Stimulated activated CD8-positive, alpha-beta memory T cell treated with anti-CD3 and anti-CD28 coated beads, Interleukin-7, amount 100 ng/mL, for 24 hours (primary cell): ENCODE data around the gene RALA.
"Not testable (repeated sequence)": the region's sequence is repeated elsewhere in the genome, so short reads cannot be mapped to it uniquely, and the experiment has no call there.

ENCODE experiments used
- DNase-seq: peaks from one replicate; pipeline ENCODE4 v3.0.0-alpha.2; 2020; ENCODE audit warnings: low read depth

RALA gene

DNA sequence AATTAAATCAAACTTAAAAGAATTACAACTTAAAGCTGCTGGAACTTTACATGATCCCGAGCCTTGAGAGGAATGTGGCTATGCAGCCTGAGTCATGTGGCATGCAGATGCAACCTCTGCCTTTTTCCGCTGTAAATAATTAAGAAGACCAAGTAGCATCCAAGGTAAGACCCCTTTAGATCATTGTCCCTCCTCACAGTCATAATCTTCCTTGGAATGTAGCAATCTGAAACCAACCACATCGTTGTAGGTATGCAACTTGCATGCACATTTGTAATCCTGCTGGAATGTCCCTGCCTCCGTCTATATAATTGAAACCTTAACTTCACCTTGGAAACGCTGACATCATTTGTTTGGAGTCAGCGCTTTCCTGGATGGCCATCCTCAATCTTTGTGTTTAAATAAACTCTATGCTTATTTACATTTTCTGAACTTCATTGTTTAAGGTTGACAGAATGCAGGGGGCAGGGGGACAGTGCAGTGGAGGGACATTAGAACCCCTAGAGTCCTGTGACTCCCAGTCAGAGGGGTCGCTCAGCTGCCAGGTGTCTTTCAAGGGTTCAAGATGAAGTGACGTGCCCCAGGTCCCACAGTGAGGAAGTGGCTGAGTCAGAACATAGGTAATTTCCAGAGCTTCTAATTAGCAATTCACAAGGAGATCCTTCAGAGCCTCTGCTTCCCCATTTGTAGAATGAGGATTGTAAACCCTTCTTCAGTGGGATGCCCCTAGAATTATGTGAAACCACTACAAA lies 110.7 kb downstream of the RALA start:
- DNase-seq, result no peak

DNA sequence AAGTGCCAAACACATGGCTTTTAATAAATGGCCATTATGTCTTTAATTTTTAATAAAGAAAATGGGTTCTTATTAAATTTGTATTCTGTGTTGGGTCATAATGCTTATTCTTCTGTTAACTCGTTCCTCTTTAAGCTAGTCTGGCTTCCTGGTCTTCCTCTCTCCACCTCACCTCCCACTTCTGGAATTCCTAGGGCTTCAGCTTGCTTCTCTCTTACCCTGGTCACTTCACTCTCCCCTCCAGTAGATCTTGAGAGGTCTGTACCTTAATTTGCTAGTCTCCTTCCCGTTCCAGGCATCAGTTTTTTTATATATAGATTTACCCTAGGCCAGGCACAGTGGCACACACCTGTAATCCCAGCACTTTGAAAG lies 111.2 kb downstream of the RALA start:
- no peak for DNase-seq

DNA sequence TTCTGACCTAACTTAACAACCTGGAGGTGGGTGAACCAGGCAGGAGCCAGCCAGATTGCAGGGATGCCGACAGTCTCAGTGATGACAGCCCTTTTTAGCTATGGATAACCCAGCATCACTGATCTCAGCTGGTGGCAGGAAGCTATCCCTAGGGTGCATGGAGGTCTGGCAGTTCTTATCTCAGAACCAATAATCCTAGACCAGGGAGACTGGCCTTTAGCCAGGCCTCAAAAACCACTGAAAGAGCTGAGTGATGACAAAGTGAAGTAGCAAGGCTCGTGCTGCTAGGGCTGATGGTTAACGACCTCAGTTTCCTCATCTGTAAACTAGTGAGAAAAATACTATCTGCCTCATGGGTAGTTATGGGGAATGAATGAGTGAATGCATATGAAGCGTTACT lies 112.5 kb downstream of the RALA start:
- no peak for DNase-seq

DNA sequence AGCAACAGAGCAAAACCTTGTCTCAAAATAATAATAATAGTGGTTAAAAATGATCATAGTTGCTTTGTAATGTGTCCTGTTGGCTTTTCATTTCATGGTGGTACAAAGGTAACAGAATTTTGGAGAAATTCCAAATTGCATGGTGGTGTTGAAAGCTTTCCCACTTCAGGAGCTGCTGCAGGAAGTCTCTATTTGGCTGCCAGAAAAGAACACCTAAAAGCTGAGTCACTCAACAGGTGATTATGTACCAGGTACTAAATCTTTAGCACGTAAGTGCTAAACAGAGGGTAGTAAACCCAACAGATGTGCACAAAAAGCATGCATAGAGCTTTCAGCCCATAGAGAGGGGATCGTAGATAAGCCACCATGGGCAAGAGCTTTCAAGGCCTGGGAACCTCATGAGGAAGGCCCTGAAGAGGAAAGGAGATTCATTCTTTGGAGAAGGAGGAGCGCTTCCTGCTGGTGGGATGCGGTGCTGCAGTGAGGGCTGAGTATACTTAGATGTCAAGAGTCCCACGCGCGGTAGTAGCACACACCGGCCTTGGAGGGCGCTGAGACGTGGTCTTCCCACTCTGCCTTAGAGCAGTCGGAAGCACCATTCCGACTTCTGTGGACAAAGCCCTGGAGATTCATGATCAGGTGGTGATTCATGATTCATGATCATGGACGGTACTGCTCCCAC lies 118.7 kb downstream of the RALA start:
- peak; percentile 12 for DNase-seq

DNA sequence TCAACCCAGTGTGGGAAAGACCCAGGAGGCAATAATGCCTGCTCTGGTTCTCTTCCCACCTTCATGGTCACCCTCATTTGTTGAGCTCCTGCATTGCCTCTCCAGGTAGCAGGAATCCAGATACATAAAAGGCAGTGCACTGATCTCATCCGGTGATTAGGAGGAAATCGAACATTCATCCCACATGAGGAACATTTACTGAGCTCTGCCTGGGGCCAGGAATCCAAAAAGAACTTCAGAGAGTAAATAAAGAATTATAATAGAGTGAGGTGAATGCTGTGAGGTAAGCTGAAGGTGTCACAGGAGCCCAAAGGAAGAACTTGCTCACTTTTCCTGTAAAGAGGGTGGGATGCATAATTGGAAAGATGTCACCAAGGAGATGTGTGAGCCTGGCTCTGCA lies 121.2 kb downstream of the RALA start:
- no peak for DNase-seq

DNA sequence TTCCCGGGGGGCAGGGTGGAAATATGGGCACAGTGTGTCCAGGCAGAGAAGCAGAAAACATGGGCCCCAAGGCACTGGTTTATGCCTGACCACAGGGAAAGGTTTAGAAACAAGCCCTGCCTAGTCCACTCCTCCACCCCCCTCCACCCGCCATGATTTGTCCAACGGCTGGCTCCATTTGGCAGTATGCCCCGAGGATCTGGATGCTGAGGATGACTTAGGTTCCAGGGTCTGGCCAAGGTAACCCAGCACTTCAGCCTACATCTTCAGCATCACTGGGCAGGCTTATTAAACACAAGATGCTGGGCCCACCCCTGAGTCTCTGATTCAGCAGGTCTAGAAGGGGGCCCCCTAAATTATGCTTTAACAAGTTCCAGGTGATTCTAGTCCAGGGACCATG lies 121.9 kb downstream of the RALA start:
- DNase-seq, result no peak

DNA sequence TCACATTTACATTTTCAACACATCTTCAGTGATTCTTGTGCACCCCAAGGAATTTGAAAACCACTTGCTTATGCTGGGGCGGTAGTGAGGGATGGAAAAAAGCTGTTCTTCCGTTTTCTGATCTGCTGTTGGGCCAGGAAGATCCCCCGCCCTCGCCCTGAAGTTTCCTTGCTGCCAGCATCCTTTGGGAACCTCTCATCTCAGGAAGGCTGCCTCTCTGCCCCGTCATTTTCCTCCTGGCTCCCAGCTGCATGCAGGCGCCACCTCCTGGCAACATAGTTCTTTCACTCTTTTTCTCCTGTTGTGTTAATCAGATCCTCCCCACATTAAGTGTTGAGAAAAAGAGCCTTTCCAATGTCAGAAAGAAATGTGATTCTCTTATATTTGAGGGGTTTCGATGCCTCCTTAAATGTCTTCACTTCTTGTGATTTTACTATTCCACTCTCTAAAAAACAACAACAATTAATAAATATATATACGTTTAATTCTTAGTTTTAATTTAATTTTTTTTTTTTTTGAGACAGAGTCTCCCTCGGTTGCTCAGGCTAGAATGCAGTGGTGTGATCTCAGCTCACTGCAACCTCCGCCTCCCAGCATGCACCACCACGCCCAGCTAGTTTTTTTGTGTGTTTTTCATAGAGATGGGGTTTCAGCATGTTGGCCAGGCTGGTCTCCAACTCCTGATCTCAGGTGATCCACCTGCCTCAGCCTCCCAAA lies 122.9 kb downstream of the RALA start:
- DNase-seq, result peak; percentile 29

DNA sequence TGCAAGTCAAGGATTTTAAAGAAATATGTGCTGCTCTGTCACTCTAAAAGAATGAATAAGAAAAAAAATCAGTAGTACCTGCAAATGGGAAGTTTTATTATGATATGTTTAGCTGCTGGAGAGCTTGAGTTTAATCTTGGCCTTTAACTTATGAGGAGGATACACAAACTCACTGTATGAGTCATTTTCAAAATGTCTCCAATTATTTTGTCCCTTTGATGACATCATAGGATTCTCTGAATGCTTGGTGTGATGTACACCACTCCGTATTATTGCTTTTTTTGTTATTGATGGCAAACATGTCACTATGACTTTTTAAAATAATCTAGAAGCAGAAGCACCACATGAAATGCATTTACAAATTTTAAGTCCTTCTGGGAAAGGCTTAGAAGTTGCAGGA lies 125.8 kb downstream of the RALA start:
- DNase-seq, result no peak

DNA sequence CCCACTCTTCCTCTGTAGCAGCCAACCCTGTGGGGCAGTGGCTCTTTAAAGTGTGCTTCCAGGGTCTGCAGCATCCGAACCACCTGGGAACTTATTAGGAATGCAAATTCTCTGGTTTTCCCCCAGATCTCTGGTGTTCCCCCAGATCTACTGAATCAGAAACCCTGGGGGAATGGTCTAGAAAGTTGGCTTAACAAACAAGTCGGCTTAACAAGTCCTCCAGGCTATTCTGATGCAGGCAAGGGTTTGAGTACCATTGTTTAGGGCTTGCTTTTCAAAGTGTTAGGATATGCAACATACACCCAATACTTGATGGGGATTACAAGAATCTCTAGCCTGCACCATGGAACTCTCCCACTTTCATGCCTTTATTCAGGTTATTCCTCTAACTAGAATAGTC lies 126.3 kb downstream of the RALA start:
- no peak for DNase-seq

DNA sequence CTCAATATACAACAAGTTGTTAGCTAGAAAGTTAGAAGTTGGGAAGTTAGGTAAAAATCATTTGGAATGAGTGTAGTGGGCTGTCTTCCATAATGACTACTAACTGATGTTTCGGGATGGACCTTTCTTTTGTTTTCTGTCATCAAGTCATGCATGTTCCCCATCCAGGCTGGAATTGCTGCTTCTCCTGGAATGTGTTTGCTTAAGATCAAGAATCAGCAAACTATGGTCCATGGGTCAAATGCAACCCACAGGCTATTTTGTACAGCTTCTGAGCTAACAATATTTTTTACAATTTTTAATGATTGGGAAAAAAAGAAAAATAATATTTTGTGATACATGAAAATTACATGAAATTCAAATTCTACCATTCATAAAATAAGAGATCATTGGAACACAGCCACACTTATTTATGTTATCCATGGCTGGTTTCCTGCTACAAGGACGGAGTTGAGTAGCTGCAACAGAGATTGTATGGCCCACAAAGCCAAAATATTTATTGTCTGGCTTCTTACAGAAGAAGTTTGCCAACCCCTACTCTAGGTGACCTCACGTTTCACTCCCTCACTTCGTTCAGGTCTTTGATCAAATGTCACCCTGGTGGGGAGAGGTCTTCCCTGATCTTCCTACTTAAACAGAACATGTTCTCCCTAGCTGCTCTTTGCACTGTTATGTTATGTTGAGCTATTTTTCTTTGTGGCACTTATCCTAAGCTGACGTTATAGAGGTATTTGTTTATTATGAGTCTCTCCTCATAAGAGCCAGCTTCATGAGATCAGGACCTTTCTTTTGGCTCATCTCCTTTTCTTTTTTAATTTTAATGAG lies 127.1 kb downstream of the RALA start:
- DNase-seq, result no peak

DNA sequence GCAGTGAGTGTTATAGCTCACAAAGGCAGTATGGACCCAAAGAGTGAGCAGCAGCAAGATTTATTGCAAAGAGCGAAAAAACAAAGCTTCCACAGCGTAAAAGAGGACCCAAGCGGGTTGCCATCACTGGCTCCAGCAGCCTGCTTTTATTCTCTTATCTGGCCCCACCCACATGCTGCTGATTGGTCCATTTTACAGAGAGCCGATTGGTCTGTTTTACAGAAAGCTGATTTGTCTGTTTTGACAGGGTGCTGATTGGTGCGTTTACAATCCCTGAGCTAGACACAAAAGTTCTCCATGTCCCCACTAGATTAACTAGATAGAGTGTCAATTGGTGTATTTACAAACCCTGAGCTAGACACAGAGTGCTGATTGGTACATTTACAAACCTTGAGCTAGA lies 129.9 kb downstream of the RALA start:
- DNase-seq, result not testable (repeated sequence)

DNA sequence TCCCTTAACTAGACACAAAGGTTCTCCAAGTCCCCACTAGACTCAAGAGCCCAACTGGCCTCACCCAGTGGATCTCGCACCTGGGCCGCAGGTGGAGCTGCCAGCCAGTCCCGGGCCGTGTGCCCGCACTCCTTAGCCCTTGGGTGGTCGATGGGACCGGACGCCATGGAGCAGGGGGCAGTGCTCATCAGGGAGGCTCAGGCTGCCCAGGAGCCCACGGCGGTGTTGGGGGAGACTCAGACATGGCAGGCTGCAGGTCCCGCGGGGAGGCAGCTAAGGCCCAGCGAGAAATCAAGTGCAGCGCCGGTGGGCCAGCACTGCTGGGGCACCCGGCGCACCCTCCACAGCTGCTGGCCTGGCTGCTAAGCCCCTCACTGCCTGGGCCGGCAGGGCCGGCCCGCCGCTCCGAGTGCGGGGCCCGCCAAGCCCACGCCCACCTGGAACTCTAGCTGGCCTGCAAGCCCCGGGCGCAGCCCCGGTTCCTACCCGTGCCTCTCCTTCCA lies 130.5 kb downstream of the RALA start:
- no peak for DNase-seq

DNA sequence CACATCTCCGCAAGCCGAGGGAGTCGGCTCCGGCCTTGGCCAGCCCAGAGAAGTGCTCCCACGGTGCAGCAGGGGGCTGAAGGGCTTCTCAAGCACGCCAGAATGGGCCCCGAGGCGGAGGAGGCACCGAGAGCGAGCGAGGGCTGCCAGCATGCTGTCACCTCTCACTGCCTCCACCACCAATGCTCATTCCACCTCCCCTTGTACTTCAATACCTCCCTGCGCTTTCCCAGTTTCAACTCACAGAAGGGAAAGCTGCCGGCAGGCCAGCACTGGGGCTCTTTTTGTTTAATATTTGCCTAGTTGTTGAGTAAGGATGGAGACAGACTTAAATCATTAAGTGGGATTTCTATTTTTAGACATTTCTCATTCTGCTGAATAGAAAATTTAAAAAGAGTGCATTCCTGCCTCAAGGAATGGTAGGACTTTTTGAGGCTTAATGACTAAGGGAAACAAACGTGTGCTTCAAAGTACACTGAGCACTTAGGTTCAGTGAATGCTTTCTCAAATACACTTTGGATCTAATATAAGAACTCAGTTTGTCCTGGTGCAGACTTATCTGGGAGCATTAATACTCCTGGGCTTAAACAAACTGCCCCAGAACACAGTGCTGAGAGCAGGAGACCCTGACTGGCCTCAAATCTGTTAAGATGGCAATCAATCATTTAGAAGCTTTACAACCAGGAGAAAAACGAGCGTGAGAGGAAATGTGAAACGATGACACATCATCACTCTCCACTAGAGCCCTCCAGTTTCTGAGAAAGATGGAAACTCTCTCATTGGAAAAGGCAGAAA lies 131.2 kb downstream of the RALA start:
- DNase-seq, result no peak

DNA sequence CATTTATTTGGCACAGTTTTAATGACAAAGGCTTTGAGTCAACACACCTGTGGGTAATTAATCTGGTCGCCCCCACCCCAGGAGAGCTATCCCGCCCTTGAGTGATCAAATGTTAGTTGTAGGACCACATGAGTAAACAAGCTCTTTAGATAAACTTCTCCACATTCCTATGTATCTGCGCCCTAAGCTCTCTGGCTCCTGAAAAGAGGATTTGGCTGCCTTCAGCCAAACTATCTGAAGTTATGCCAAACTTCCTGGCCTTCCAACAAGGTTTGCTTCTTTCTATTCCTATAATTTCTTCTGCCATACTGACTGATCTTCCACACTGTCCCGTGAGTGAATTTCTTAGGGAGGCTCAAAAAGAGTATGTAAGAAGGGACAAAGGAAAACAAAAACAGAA lies 134.2 kb downstream of the RALA start:
- DNase-seq, result no peak
